ENCODE data around the gene CCT5.
"Not testable (repeated sequence)": the region's sequence is repeated elsewhere in the genome, so short reads cannot be mapped to it uniquely, and the experiment has no call there.

CCT5 gene

DNA sequence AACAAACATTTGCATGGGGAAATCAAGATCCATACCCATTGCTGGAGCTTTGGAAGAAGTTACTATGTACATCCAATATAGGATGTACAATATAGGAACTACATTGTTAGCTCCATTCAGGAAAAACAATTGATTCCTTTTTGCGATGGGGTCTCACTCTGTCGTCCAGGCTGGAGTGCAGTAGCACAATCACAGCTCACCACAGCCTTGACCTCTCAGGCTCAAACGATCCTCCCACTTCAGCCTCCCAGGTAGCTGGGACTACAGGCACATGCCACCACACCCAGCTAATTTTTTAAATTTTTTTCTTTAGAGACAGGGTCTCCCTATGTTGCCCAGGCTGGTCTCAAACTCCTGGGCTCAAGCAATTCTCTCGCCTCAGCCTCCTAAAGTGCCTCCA, 2.9 kb upstream of the CCT5 start:
- ATAC-seq, result not testable (repeated sequence)

DNA sequence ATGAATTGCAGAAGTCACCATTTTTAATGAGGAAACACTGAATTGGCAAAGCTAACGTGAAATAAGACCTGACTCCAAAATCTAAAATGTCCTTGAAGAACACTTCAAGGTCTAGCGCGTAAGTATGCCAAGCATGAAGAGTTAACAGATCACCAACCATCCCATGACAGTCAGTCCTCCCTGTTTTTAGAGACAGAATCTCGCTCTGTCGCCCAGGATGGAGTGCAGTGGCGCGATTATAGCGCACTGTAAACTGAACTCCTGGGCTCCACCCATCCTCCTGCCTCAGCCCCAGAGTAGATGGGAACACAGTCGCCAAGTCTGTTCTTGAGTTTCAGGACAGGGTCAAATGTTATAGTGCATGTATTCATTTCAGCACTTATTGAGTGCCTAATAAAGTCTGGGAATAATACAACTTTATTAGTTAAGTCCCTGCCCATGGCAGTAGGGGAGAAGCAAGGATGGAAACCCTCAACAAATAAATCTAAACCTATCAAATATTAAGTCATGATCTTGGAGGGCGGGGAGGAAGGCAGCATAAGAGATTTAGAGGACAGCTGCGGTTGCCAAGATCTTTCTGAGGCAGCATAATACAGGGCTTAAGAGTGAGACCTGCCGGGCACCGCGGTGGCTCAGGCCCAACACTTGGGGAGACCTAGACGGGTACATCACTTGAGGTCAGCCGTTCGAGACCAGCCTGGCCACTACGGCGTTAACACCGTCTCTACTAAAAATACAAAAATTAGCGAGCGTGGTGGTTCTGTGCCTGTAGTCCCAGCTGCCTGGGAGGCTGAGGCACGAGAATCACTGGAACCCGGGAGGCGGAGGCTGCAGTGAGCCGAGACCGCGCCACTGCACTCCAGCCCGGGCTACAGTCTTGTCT, 1.5 kb upstream of the CCT5 start:
- no peak for ATAC-seq

- peak; percentile 11 to 19 for ATAC-seq
Measured at GRCh38 chr5:10250806-10251276, 761 bp downstream of the CCT5 start.

DNA sequence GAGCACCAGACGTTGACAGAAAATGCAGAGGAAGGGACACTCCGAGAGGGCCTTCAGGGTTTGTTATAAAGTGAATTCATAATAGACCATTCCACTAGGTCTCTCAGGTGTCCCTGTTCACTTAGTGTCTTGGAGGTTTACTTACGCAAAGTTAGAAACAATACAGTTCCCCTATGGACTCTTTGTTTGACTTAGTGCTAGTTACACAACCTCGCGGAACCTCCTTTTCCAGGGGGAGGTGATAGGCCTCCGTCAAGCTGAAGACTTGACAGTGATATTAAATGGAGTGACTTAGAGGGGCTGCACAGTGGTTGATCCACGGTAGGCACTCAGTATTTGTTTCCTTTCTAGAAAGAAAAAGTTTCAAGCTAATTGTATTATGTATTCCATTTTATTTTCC, 1.3 kb downstream of the CCT5 start:
- no peak for ATAC-seq

DNA sequence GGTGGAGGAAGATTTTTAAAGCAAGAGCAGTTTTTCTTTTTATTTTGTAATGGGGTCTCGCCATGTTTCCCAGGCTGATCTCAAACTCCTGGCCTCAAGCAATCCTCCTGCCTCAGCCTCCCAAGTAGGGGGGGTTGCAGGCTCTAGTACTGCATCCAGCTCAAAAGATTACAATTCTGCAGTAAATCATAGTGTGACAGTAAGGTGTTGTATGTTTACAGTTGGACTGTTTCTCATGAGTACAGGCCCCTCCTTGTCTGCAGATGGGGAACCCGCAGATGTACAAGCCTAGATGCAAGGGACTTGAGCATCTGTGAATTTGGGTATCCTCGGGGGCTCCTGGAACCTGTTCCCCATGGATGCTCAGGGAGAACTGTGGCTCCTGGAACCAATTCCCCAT, 3.3 kb downstream of the CCT5 start:
- ATAC-seq, result no peak

- no peak for ATAC-seq
Measured at GRCh38 chr5:10254686-10255085, 4.6 kb downstream of the CCT5 start.

GRCh38 chr5:10257870-10258269, 7.8 kb downstream of the CCT5 start:
- peak; percentile 17 to 58 for ATAC-seq

DNA sequence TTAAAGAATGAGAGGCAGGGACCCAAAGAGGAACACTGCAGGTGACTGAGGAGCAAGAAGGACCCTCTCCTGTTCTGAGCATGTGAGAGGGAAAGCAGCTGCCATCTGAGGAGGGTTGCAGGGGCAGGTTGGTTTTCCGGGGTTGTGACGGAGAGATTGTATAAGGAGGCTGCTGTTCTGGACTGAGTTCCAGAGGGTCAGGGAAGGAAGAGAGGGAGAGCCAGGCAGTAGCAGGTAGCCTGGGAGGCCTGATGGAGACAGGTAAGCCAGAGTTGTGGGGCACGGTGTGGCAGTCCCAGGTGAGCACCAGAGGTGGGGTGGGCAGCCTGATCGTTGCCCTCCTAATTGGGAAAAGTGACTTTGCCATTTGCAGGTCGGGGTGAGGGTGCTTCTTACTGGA, 9.8 kb downstream of the CCT5 start:
- ATAC-seq, result no peak

DNA sequence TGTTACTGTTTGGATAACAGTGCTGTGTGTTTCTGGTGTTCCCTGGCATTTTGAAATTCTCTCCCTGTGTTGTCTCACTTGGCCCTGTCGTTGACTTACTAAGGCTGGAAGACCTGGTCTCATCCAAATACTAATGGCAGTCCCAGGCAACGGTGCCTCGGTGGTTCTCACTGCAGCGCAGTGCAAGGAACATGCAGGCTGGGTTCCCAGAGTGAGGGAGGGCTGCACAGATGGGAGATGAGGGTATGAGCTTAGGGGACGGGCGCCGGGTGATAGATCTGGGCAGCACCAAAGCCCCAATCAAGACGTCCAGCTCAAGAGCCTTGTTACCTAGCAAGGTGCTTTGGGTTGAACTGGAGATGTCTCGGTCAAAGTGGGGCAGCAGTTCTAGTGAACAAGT, 11.0 kb downstream of the CCT5 start:
- ATAC-seq, result no peak

DNA sequence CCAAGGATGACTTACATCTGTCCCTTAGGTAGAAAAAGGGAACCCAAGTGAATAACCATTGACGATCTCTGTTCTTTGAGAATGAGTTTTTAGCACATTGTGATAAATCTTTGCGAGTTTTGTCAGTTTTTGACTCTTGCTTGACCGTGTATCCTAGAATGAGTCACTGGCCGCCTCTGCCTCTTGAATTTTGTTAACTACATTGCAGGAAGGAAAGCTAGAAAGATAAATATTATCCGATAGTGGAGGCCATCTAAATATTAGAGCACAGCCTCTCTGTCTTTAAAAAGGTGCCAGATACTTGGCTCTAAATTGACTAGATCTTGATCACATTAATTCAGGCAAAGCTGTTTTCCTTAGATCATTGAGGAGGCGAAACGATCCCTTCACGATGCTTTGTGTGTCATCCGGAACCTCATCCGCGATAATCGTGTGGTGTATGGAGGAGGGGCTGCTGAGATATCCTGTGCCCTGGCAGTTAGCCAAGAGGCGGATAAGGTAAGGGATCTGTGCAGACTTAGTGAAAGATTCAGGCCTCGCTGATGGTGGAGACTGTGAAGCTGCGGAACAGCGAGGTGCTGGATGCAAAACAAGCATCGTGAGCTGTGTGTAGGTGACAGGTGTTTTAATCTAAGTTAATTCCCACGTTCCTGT, 12.2 kb downstream of the CCT5 start:
- no peak for ATAC-seq

- ATAC-seq, result no peak
Measured at GRCh38 chr5:10262995-10263394, 12.9 kb downstream of the CCT5 start.

GRCh38 chr5:10264604-10265003, 14.5 kb downstream of the CCT5 start:
- no peak for ATAC-seq

DNA sequence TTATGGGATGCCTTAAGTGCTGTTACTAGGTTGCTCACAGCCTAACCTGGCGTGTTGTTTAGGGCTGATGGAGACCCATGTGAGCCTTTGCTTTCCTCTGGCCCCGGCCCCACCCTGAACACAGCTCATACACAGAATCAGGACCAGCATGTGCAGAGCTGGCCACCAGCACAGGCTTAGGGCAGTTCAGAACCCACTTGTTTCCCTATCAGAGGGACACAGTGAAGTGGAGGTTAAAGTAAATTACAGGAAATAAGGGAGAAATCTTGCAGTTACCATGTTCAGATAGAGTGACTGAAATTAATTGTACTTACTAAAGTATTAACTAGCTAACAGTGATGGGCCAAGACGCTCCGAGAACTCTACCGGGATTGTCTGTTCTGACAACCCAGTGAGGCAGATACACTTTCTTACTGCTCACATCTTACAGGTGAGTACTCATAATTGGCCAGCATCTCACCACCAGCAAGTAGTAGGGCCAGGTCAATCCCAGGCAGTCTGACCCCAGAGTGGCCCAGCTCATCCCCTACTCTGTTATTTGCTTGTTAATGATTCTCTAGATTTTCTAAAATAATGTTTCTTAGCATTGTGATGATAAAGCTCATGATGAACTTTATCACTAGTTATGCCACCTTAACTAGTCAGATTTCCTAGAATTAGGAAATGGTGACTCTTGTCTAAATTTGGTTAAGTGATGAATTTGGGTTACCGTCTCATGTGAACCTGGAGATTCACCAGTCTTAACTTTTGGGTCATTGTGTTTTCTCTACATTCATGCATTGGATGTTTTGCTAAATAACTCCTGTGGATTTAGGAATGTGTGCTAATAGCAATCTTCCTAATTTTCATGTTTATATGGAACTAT, 15.4 kb downstream of the CCT5 start:
- ATAC-seq, result no peak

- ATAC-seq, result no peak
Measured at GRCh38 chr5:10266137-10266536, 16.1 kb downstream of the CCT5 start.

GRCh38 chr5:10266839-10267238, 16.8 kb downstream of the CCT5 start:
- no peak for ATAC-seq

DNA sequence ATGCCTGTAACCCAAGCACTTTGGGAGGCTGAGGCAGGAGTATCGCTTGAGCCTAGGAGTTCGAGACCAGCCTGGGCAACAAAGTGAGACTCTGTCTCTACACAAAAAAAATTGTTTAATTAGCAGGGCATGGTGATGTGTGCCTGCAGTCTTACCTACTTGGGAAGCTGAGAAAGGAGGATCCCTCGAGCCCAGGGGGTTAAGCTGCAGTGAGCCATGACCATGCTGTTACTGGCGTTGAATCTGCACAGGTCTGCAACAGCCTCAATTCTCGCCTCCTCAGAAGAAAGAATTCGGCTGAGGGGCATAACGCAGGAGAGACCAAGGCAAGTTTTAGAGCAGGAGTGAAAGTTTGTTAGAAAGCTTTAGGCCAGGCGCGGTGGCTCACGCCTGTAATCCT, 18.0 kb downstream of the CCT5 start:
- ATAC-seq, result no peak

- no peak for ATAC-seq
Measured at GRCh38 chr5:10272053-10272874, 22.2 kb downstream of the CCT5 start.

DNA sequence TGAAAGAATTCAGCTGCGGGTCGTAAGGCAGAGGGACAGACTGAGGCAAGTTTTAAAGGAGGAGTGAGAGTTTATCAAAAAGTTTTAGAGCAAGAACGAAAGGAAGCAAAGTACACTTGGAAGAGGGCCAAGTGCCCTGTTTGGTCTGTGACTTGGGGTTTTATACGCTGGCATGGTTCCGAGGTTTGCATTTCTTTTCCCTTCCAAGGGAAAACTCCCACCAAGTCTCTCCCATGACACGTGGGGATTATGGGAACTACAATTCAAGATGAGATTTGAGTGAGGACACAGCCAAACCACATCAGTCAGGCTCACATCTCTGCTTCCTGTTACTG, 22.8 kb downstream of the CCT5 start:
- not testable (repeated sequence) for ATAC-seq

- ATAC-seq, result no peak
Measured at GRCh38 chr5:10275460-10275859, 25.4 kb downstream of the CCT5 start.

- no peak for ATAC-seq
Measured at GRCh38 chr5:10275991-10276390, 25.9 kb downstream of the CCT5 start.

GRCh38 chr5:10276691-10277090, 26.6 kb downstream of the CCT5 start:
- no peak for ATAC-seq
